Vagina (tissue), 2 donors: ENCODE data around the gene CP. TPM values are rescaled to one million over a fixed set of nuclear protein-coding genes. Genes with fewer than 3 reads are reported as not detected.

Experiments used
- DNase-seq, 2 donors: peaks; one replicate each; pipeline ENCODE4 v3.0.0-alpha.2; 2017; ENCODE audit errors: extremely low spot score in 2 of 2
- H3K27ac ChIP-seq: fragments of 200-600 bp; sonication (generic); one replicate; pipeline ENCODE4 v1.5.1; 2019
- H3K27me3 ChIP-seq: fragments of 200-600 bp; sonication (generic); one replicate; pipeline ENCODE4 v1.5.1; 2019
- H3K36me3 ChIP-seq, 2 donors: fragments of 200-600 bp; sonication (generic); one replicate each; pipeline ENCODE4 v1.5.1; 2017 to 2019
- H3K4me1 ChIP-seq: fragments of 200-600 bp; sonication (generic); one replicate; pipeline ENCODE4 v1.5.1; 2019
- H3K4me3 ChIP-seq, 2 donors: fragments of 200-600 bp; sonication (generic); 1 replicate in 1 of 2; 2 replicates in 1 of 2; pipeline ENCODE4 v1.5.1; 2016 to 2019
- H3K9me3 ChIP-seq: fragments of 200-600 bp; sonication (generic); one replicate; pipeline ENCODE4 v1.5.1; 2019
- POLR2A ChIP-seq, 2 donors: fragments of 450-650 bp; IDR thresholded peaks; one replicate each; pipeline ENCODE4 v1.6.1; 2017; ENCODE audit warnings: antibody characterized with exemption in 2 of 2, mild to moderate bottlenecking in 2 of 2, moderate library complexity in 2 of 2
- POLR2AphosphoS5 ChIP-seq, 2 donors: sonication (generic); formaldehyde crosslinking; IDR thresholded peaks; one replicate each; pipeline ENCODE4 v1.9.0; 2017; ENCODE audit warnings: antibody characterized with exemption in 2 of 2, mild to moderate bottlenecking in 2 of 2, low read depth in 1 of 2; ENCODE audit not compliant: insufficient read depth in 1 of 2
- intact Hi-C: fragments of 100-400 bp; cut with DNase I; formaldehyde crosslinking; loops from one replicate; pipeline ENCODE4 v1.15.1; 2023
- total RNA-seq: library from RNA; depleted of rRNA; stranded (reverse); fragments of >200 nt; gene quantifications from one replicate; pipeline ENCODE4 v1.2.3, GENCODE V29; 2016
- TF ChIP-seq, protein P1 (sequence below), 3 experiments: fragments of 450-650 bp in 2 of 3; fragments of 200-600 bp in 1 of 3; sonication (generic) in 1 of 3; IDR thresholded peaks; one replicate each; pipeline ENCODE4 v1.5.1; 2017 to 2019; ENCODE audit warnings: antibody characterized with exemption in 3 of 3, mild to moderate bottlenecking in 2 of 3, moderate library complexity in 2 of 3

The CP gene
- total RNA-seq, 1 donor from 2014 or later, result 26.3 TPM

DNA sequence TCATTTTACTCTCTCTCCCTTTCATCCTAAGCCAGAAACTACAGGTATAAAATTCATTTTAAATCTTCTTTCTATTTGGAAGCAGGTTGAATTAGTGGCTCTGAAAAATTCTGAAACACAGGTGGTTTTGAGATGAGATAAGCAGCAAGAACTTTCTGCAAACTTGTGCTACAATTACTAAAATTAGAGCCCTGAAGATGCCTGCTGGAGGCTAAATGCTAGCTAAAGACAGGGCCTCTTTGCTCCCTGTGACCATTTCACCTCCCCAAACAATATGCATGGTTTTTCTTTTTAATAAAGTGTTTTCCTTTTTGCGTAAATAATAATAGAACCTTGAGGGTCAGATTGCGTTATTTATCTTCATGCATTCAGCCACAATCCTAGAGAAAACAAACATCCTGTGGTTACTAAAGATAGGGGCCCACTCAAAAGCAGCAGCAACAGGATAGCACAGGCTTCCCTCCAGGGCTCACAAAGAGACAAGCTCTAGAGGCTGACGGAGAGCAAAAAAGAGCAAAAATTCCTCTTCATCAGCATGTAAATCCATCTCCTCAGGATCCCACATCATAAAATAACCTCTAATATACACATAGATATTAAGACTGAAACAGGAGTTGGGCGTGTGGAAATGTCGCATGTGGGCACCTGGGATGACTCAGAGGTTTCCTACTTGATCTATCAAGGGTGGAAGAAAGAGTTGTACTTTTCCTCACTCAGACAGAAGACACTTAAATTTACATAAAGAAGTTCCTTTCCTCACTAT, 26.5 kb upstream of the CP start:
- DNase-seq, result no peak
- Histone ChIP-seq H3K4me1 (peaks cover 31% of the 10 kb centered on the region), H3K27me3 (no peaks in the 10 kb centered on the region), H3K4me3 (no peak overlapping the region), H3K9me3 (no peaks in the 10 kb centered on the region), H3K36me3 (no peaks in the 10 kb centered on the region), H3K27ac (no peak overlapping the region)
- TF ChIP-seq POLR2AphosphoS5 (IDR thresholded peaks at IDR 0.05; ENCODE audit: insufficient read depth in 1 of 2, low read depth in 1 of 2), result no peak
- TF ChIP-seq, protein P1, sequence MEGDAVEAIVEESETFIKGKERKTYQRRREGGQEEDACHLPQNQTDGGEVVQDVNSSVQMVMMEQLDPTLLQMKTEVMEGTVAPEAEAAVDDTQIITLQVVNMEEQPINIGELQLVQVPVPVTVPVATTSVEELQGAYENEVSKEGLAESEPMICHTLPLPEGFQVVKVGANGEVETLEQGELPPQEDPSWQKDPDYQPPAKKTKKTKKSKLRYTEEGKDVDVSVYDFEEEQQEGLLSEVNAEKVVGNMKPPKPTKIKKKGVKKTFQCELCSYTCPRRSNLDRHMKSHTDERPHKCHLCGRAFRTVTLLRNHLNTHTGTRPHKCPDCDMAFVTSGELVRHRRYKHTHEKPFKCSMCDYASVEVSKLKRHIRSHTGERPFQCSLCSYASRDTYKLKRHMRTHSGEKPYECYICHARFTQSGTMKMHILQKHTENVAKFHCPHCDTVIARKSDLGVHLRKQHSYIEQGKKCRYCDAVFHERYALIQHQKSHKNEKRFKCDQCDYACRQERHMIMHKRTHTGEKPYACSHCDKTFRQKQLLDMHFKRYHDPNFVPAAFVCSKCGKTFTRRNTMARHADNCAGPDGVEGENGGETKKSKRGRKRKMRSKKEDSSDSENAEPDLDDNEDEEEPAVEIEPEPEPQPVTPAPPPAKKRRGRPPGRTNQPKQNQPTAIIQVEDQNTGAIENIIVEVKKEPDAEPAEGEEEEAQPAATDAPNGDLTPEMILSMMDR (IDR thresholded peaks at IDR 0.05), result no peak
- TF ChIP-seq POLR2A (IDR thresholded peaks at IDR 0.05), result no peak
- intact Hi-C loops, result no loop called here

DNA sequence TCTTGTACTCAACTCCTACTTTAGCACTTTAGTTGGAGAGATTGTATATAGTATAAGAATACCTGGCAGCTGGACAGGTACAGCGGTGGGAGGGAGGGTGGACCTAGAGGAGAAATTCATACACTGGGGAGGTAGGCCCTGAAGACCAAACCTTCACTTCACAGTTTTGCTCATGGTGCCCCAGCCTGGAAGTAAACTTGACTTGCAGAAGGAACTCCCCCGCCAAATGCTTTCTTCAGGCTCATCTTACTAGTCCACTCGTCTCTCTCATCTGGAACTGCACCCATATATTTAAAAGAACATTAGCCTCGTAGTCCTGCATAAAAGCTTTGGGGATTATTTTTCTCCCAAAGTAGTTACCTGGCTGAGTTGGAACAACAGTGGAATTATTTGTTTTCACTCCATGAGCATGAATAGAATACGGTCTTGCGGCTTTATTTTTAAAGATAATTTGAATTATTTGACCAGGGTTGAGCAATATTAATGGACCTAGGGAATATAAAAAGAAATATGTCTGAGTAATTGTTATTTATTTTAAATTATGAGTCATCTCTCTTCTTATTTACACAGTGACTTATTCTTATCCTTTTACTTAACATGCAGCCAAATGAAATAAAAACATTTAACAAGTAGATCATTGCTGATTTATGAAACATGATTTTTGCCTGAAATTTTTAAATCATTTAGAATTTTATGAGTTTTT, 25.5 kb upstream of the CP start:
- DNase-seq, result no peak
- Histone ChIP-seq H3K4me1 (peaks cover 31% of the 10 kb centered on the region), H3K27me3 (no peaks in the 10 kb centered on the region), H3K9me3 (no peaks in the 10 kb centered on the region), H3K36me3 (no peaks in the 10 kb centered on the region), H3K27ac (peak overlapping the region; percentile 4), H3K4me3 (no peak overlapping the region)
- TF ChIP-seq POLR2AphosphoS5 (IDR thresholded peaks at IDR 0.05; ENCODE audit: insufficient read depth in 1 of 2, low read depth in 1 of 2), result peak in 1 of 2 donors; percentile 24
- TF ChIP-seq, protein P1 (IDR thresholded peaks at IDR 0.05), result no peak
- no peak for TF ChIP-seq POLR2A (IDR thresholded peaks at IDR 0.05)
- intact Hi-C loops, result no loop called here

DNA sequence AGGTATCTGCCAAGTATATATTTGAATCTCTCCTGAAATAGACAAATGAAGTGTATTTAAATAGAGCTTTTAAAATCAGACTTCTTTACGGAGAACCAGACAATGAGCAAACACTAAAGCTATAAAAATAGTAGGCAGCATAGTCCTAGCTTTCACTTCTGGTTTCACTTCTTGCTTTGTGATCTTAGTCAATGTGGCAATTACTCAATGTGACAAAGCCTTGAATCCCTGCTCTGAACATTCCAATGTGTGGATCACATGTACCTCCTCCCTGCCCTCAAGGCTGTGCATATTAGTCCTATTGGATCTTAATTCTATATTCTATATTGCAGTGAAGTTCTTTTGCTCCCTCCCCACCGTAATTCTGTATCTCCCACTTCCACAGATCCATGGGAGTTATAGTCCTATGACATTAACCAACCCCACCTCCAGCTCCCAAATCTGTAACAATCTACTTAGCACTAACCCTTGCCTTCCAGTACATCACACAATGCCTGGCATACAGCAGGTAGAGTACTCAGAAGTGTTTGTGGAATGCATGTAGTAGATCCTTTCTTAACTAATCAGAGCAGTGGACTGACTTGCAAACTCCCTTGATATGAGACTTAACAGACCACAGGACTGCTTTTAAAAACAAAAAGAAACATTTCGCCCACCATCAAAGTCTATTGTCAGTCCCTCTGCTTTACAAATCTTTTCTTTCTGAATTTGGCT, 24.3 kb upstream of the CP start:
- Histone ChIP-seq H3K36me3 (no peaks in the 10 kb centered on the region), H3K4me1 (peaks cover 31% of the 10 kb centered on the region), H3K27me3 (no peaks in the 10 kb centered on the region), H3K9me3 (no peaks in the 10 kb centered on the region), H3K4me3 (no peak overlapping the region), H3K27ac (no peak overlapping the region)
- no peak for DNase-seq
- intact Hi-C loops, result no loop called here
- TF ChIP-seq POLR2A (IDR thresholded peaks at IDR 0.05), result no peak
- peak in 1 of 2 donors; percentile 9 for TF ChIP-seq POLR2AphosphoS5 (IDR thresholded peaks at IDR 0.05; ENCODE audit: insufficient read depth in 1 of 2, low read depth in 1 of 2)
- TF ChIP-seq, protein P1 (IDR thresholded peaks at IDR 0.05), result no peak

DNA sequence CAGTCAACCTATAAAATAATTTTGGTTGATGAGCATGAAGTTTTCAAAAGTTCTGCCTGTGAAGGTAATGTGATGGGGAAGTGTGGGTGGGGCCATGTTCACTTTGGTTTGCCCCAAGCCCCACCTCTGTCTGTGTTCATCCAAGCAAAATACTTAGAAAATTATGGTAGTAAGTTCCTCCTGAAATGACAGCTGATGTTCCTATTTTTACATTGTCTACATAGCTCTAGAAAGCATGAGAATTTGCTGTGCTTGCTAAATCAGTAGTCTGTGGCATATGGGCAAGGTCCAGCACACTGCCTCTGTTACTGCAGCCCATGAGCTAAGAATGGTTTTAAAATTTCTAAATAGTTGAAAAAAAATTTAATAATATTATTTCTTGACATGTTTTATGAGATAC, 21.9 kb upstream of the CP start:
- Histone ChIP-seq H3K4me3 (no peak overlapping the region), H3K36me3 (no peaks in the 10 kb centered on the region), H3K4me1 (peaks cover 31% of the 10 kb centered on the region), H3K27ac (no peak overlapping the region), H3K9me3 (no peaks in the 10 kb centered on the region), H3K27me3 (no peaks in the 10 kb centered on the region)
- TF ChIP-seq, protein P1 (IDR thresholded peaks at IDR 0.05), result no peak
- TF ChIP-seq POLR2A (IDR thresholded peaks at IDR 0.05), result no peak
- TF ChIP-seq POLR2AphosphoS5 (IDR thresholded peaks at IDR 0.05; ENCODE audit: insufficient read depth in 1 of 2, low read depth in 1 of 2), result no peak
- no peak for DNase-seq
- intact Hi-C loops, result no loop called here
